Gastrocnemius medialis (tissue), 4 donors: ENCODE data around the gene MYOCD.

Experiments used
- POLR2A ChIP-seq, 2 donors: fragments of 450-650 bp; IDR thresholded peaks; one replicate each; pipeline ENCODE4 v1.6.1; 2017; ENCODE audit warnings: antibody characterized with exemption in 2 of 2, mild to moderate bottlenecking in 2 of 2, moderate library complexity in 2 of 2
- TF ChIP-seq, protein P1 (sequence below), 5 experiments: fragments of 450-650 bp in 3 of 5; fragments of 200-600 bp in 2 of 5; sonication (generic) in 2 of 5; IDR thresholded peaks in 4 of 5; conservative IDR thresholded peaks in 1 of 5; 1 replicate in 4 of 5; 2 replicates in 1 of 5; pipeline ENCODE4 v1.5.1; 2016 to 2019; ENCODE audit warnings: antibody characterized with exemption in 5 of 5, mild to moderate bottlenecking in 3 of 5, moderate library complexity in 3 of 5

DNA sequence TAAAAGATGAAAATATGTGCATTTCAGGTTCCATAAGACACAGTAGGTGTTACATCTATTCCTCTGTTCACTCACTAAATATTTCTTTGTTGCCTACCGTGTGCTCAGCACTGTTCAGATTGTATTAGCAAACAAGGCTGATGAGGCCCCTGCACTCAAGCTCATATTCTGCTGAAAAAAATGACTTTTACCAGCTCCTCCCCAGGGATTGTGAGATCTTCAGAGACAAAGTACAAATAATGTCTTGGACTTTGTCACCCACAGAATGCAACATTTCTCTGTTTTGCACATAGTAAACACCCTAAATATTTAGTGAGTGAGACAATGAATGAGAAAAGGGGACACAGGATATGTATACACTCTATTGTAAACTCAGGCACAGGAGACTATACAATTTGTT, 21.9 kb upstream of the MYOCD start:
- TF ChIP-seq, protein P1, sequence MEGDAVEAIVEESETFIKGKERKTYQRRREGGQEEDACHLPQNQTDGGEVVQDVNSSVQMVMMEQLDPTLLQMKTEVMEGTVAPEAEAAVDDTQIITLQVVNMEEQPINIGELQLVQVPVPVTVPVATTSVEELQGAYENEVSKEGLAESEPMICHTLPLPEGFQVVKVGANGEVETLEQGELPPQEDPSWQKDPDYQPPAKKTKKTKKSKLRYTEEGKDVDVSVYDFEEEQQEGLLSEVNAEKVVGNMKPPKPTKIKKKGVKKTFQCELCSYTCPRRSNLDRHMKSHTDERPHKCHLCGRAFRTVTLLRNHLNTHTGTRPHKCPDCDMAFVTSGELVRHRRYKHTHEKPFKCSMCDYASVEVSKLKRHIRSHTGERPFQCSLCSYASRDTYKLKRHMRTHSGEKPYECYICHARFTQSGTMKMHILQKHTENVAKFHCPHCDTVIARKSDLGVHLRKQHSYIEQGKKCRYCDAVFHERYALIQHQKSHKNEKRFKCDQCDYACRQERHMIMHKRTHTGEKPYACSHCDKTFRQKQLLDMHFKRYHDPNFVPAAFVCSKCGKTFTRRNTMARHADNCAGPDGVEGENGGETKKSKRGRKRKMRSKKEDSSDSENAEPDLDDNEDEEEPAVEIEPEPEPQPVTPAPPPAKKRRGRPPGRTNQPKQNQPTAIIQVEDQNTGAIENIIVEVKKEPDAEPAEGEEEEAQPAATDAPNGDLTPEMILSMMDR (IDR thresholded peaks at IDR 0.05 in 4 of 5, conservative IDR thresholded peaks at IDR 0.05 in 1 of 5), result no peak
- TF ChIP-seq POLR2A (IDR thresholded peaks at IDR 0.05), result no peak
